HPDE6-E6E7 (cell line): ENCODE measurements around the gene INTS3.
"Not testable (repeated sequence)": the region's sequence is repeated elsewhere in the genome, so short reads cannot be mapped to it uniquely, and the experiment has no call there.

Experiments
- DNase-seq: peaks from one replicate; pipeline ENCODE4 v3.0.0; 2011; ENCODE audit warnings: missing footprints; ENCODE audit errors: extremely low spot score

The INTS3 gene

GRCh38 chr1:153776845-153777370 is 49.1 kb downstream of the INTS3 start:
- no peak for DNase-seq

GRCh38 chr1:153777648-153778047 is 49.8 kb downstream of the INTS3 start:
- DNase-seq: no peak

GRCh38 chr1:153778051-153778823 is 50.4 kb downstream of the INTS3 start:
- DNase-seq: no peak

GRCh38 chr1:153778824-153779519 is 51.1 kb downstream of the INTS3 start:
- no peak for DNase-seq

GRCh38 chr1:153779781-153780541 is 52.1 kb downstream of the INTS3 start:
- no peak for DNase-seq

GRCh38 chr1:153780551-153780950 is 52.7 kb downstream of the INTS3 start:
- no peak for DNase-seq

- DNase-seq: not testable (repeated sequence)
Measured at GRCh38 chr1:153782648-153783047, 54.8 kb downstream of the INTS3 start.

GRCh38 chr1:153783233-153784190 is 55.7 kb downstream of the INTS3 start:
- DNase-seq: peak; percentile 94

GRCh38 chr1:153786038-153786790 is 58.4 kb downstream of the INTS3 start:
- DNase-seq: no peak

GRCh38 chr1:153789478-153790034 is 61.7 kb downstream of the INTS3 start:
- no peak for DNase-seq

GRCh38 chr1:153790313-153790965 is 62.6 kb downstream of the INTS3 start:
- DNase-seq: no peak

- DNase-seq: no peak
Measured at GRCh38 chr1:153790966-153791647, 63.3 kb downstream of the INTS3 start.

- DNase-seq: no peak
Measured at GRCh38 chr1:153791648-153792253, 63.9 kb downstream of the INTS3 start.

- no peak for DNase-seq
Measured at GRCh38 chr1:153792631-153793041, 64.8 kb downstream of the INTS3 start.

GRCh38 chr1:153793261-153793972 is 65.6 kb downstream of the INTS3 start:
- no peak for DNase-seq

- no peak for DNase-seq
Measured at GRCh38 chr1:153793973-153794615, 66.2 kb downstream of the INTS3 start.

GRCh38 chr1:153794624-153795329 is 66.9 kb downstream of the INTS3 start:
- no peak for DNase-seq
